HT-29 (cell line): ENCODE data around the gene CNKSR1. TPM values are rescaled to one million over a fixed set of nuclear protein-coding genes. Genes with fewer than 3 reads are reported as not detected.
"Not testable (repeated sequence)": the region's sequence is repeated elsewhere in the genome, so short reads cannot be mapped to it uniquely, and the experiment has no call there.

Experiments
- DNase-seq: peaks from one replicate; pipeline ENCODE4 v3.0.0-alpha.2; 2015; ENCODE audit warnings: low spot score
- total RNA-seq: library from RNA; depleted of rRNA; stranded (reverse); fragments of >200 nt; shearing (Covaris generic); gene quantifications from 2 replicates; pipeline ENCODE4 v1.2.3, GENCODE V29; 2014; rRNA removed

CNKSR1 gene
- total RNA-seq, 1 experiment from 2014 or later: 40.4 TPM

- DNase-seq: no peak
Observed at GRCh38 chr1:26225033-26225831, 47.9 kb downstream of the CNKSR1 start.

GRCh38 chr1:26230682-26231081 is 53.4 kb downstream of the CNKSR1 start:
- DNase-seq: not testable (repeated sequence)

- peak; percentile 98 for DNase-seq
Observed at GRCh38 chr1:26233903-26234643, 56.8 kb downstream of the CNKSR1 start, which contains the start of gene CEP85. CEP85 (plus strand) TSS chr1:26234200; CDS start chr1:26239784, 5,584 bp downstream.

- peak; percentile 67 for DNase-seq
Observed at GRCh38 chr1:26234644-26235370, 57.5 kb downstream of the CNKSR1 start.

- DNase-seq: peak; percentile 33
Observed at GRCh38 chr1:26237230-26237966, 60.1 kb downstream of the CNKSR1 start.

Other genes starting within 250 kb of the CNKSR1 start
- 7.6 and 13.0 TPM in 2 replicates for gene PAFAH2, start 179.4 kb upstream of the CNKSR1 start, total RNA-seq
- not detected in 2 replicates for gene EXTL1, start 155.7 kb upstream of the CNKSR1 start, total RNA-seq
- gene SLC30A2, start 131.4 kb upstream of the CNKSR1 start, total RNA-seq: 0.51 and 0.99 TPM in 2 replicates
- 0.05 and 0.10 TPM in 2 replicates for gene TRIM63, start 109.9 kb upstream of the CNKSR1 start, total RNA-seq
- gene PDIK1L, start 65.7 kb upstream of the CNKSR1 start, total RNA-seq: 3.9 and 4.3 TPM in 2 replicates
- gene FAM110D, start 18.4 kb upstream of the CNKSR1 start, total RNA-seq: not detected in 2 replicates
- gene C1orf232, start 8.5 kb upstream of the CNKSR1 start, total RNA-seq: not detected in 2 replicates
- gene ZNF593, start 7.6 kb upstream of the CNKSR1 start, total RNA-seq: 170 and 217 TPM in 2 replicates
- gene ZNF593OS, start 5.7 kb upstream of the CNKSR1 start, total RNA-seq: 1.6 TPM in 1 of 2 replicates, not detected in the other
- gene CATSPER4, start 13.1 kb downstream of the CNKSR1 start, total RNA-seq: not detected in 2 replicates
- gene CEP85, start 56.7 kb downstream of the CNKSR1 start, total RNA-seq: 25.8 and 27.0 TPM in 2 replicates
- gene SH3BGRL3, start 102.6 kb downstream of the CNKSR1 start, total RNA-seq: 172 and 198 TPM in 2 replicates
- 22.0 and 26.8 TPM in 2 replicates for gene UBXN11, start 129.1 kb downstream of the CNKSR1 start, total RNA-seq
- gene CD52, start 140.5 kb downstream of the CNKSR1 start, total RNA-seq: 1.5 and 2.1 TPM in 2 replicates
- 32.7 and 49.4 TPM in 2 replicates for gene CRYBG2, start 176.6 kb downstream of the CNKSR1 start, total RNA-seq
- gene ZNF683, start 195.3 kb downstream of the CNKSR1 start, total RNA-seq: not detected in 2 replicates
- not detected in 2 replicates for gene LIN28A, start 233.3 kb downstream of the CNKSR1 start, total RNA-seq